ENCODE measurements around the gene PFKFB3. TPM values are rescaled to one million over a fixed set of nuclear protein-coding genes. Genes with fewer than 3 reads are reported as not detected.
"Not testable (repeated sequence)": the region's sequence is repeated elsewhere in the genome, so short reads cannot be mapped to it uniquely, and the experiment has no call there.

The PFKFB3 gene
- total RNA-seq, 2 experiments from 2014 or later = 133 to 183 TPM

GRCh38 chr10:6178581-6178980, 24.2 kb upstream of the PFKFB3 start:
- no peaks in the 10 kb centered on the region for H3K27me3 Mint-ChIP-seq
- ChIA-PET POLR2A (interaction anchor here (1.0 kb wide), 1 partner anchor 18 kb away, joined by 3 read pairs; no protein-coding TSS in a partner anchor), CTCF (interaction anchor here (0.7 to 1.3 kb wide), 2 partner anchors 189 to 223 kb away, joined by 3 to 4 read pairs; no protein-coding TSS in a partner anchor)
- no peak for DNase-seq
- H3K27ac Mint-ChIP-seq = peak overlapping the region; percentile 8
- no peak overlapping the region for H3K4me3 Mint-ChIP-seq
- ATAC-seq = no peak
- intact Hi-C loops (cut with DNase I, micrococcal nuclease) = no loop called here
- H3K9me3 Mint-ChIP-seq (ENCODE audit: low read depth) = no peaks in the 10 kb centered on the region
- peaks cover 21% of the 10 kb centered on the region for H3K36me3 Mint-ChIP-seq (ENCODE audit: low read depth)
- H3K4me1 Mint-ChIP-seq = peaks cover 49% of the 10 kb centered on the region

DNA sequence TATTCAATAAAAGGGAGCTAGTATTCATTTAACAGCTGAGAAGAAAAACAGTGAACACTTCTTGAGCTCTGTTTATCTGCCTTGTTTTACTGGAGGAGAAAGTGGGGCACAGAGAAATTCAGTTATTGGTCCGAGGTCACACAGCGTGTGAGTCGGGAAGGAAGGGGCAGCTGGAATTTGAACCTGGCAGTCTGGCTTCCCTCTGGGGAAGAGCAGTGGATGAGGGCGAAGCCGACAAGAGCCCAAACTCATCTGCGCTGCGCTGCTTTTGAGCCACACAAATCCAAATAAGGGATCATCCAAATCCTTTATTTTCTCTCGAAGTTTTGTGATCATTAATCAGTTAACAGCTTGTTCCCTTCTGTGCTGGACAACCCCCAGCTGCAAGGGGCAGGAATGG, 23.7 kb upstream of the PFKFB3 start:
- Mint-ChIP-seq H3K27ac (peak overlapping the region; percentile 8), H3K36me3 (ENCODE audit: low read depth) (peaks cover 16% of the 10 kb centered on the region), H3K4me3 (no peak overlapping the region), H3K9me3 (ENCODE audit: low read depth) (no peaks in the 10 kb centered on the region), H3K27me3 (no peaks in the 10 kb centered on the region), H3K4me1 (peaks cover 44% of the 10 kb centered on the region)
- no peak for ATAC-seq
- DNase-seq = no peak
- intact Hi-C loops (cut with DNase I, micrococcal nuclease) = no loop called here
- CTCF ChIA-PET = interaction anchor here (0.6 to 1.3 kb wide), 2 partner anchors 223 to 253 kb away, joined by 3 read pairs; no protein-coding TSS in a partner anchor
- POLR2A ChIA-PET = interaction anchor here (1.0 kb wide), 1 partner anchor 17 kb away, joined by 3 read pairs; no protein-coding TSS in a partner anchor

DNA sequence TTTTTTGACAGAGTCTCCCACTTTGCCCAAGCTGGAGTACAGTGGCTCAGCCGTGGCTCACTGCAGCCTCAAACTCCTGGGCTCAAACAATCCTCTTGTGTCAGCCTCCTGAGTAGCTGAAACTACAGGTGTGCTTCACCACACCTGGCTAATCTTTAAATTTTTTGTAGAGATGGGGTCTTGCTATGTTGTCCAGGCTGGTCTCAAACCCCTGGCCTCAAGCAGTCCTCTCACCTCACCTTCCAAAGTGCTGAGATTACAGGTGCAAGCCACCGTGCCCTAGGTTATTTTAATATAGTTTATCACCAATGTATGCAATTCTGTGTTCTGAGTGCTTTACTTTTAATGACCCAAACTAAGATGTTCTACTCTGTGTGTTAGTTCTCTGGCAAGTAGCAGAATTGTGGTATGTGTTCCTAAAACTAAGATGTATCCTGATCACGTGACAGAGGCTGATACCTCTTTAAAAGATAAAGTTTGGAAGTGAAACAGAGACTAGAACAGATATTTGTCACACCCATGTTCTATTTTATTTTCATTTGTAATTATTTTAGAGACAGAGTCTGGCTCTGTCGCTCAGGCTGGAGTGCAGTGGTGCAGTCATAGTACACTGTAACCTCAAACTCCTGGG, 22.1 kb upstream of the PFKFB3 start:
- POLR2A ChIA-PET = no interaction called here
- Mint-ChIP-seq H3K36me3 (ENCODE audit: low read depth) (peaks cover 10% of the 10 kb centered on the region), H3K27me3 (no peaks in the 10 kb centered on the region), H3K4me1 (peaks cover 40% of the 10 kb centered on the region), H3K9me3 (ENCODE audit: low read depth) (no peaks in the 10 kb centered on the region), H3K4me3 (no peak overlapping the region), H3K27ac (no peak overlapping the region)
- ATAC-seq (no peak), DNase-seq (no peak)
- CTCF ChIA-PET = no interaction called here
- intact Hi-C loops (cut with DNase I, micrococcal nuclease) = no loop called here

GRCh38 chr10:6181249-6181648, 21.5 kb upstream of the PFKFB3 start:
- Mint-ChIP-seq H3K4me3 (no peak overlapping the region), H3K27me3 (no peaks in the 10 kb centered on the region), H3K9me3 (ENCODE audit: low read depth) (no peaks in the 10 kb centered on the region), H3K4me1 (peaks cover 40% of the 10 kb centered on the region), H3K27ac (no peak overlapping the region), H3K36me3 (ENCODE audit: low read depth) (peaks cover 4% of the 10 kb centered on the region)
- POLR2A ChIA-PET = no interaction called here
- intact Hi-C loops (cut with DNase I, micrococcal nuclease) = no loop called here
- ATAC-seq (no peak), DNase-seq (no peak)
- CTCF ChIA-PET = no interaction called here

DNA sequence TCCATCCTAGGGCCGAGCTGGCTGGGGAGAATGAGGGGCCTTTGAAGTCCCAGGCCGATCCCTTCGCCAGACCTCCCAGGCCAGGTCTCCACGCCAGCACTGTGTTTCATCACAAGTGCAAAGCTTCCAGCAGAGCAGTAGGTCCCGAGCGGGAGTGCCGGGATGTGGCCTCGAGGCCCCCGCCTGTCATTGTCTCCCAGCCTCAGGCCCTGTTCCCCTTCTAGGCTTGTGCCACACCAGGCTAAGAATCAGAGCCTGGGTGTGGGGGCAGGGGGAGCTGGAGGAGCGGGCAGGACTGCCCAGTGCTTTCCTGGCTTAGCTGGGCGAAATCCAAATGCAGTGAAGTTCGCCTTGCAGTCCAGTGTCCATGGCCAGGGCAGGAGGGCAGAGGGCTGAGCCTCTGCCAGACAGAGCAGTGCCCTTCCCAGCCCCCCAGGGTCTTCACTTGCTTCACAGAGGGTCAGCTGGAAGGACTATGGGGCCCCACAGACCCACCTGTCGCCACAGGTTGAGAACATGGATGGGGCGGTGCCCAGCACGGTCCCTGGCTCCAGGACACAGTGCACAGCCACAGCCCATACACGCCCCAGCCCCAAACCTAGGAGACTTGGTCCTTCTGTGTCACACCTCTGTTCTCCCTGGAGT, 20.2 kb upstream of the PFKFB3 start:
- intact Hi-C loops (cut with DNase I, micrococcal nuclease) = no loop called here
- H3K4me3 Mint-ChIP-seq = no peak overlapping the region
- ATAC-seq = no peak
- no peak for DNase-seq
- H3K27me3 Mint-ChIP-seq = no peaks in the 10 kb centered on the region
- no peak overlapping the region for H3K27ac Mint-ChIP-seq
- POLR2A ChIA-PET = interaction anchor here (0.7 kb wide), 1 partner anchor 360 kb away, joined by 3 read pairs; no protein-coding TSS in a partner anchor
- no peaks in the 10 kb centered on the region for H3K9me3 Mint-ChIP-seq (ENCODE audit: low read depth)
- CTCF ChIA-PET = interaction anchor here (1.9 kb wide), 1 partner anchor 12 kb away, joined by 5 read pairs; no protein-coding TSS in a partner anchor
- H3K4me1 Mint-ChIP-seq = peaks cover 40% of the 10 kb centered on the region
- peaks cover 4% of the 10 kb centered on the region for H3K36me3 Mint-ChIP-seq (ENCODE audit: low read depth)

DNA sequence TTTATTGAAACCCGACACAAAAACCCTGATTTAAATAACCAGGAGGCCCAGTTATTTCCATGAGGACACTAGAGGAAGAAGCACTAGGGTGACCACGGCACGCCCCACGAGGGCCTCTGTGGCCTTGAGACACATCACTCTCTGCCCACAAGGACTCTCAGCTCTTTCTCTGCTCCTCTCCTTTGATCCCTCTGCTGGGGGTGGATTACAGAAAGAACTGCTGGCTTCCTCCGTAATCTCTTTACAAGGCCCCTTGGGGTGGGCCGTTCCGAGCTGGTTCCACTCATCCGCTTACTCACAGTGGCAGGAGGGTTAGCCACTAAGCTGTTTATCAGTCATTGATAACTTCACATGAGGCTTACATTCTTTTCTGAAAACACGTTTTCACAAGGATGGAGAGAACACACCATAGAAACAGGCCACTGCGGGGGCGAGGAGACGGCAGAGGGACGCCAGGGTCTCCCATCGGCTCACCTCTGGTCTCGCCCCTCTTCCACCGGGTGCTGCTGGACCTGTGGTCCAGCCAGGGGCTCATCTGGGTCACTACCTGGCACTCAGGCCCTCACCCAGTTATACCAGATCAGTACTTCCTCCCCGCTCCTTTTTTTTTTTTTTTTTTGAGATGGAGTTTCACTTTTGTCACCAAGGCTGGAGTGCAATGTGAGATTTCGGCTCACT, 17.6 kb upstream of the PFKFB3 start:
- ChIA-PET CTCF (interaction anchor here (0.6 to 1.4 kb wide), 4 partner anchors 22 to 556 kb away, joined by 3 to 6 read pairs (median 3); no protein-coding TSS in a partner anchor), POLR2A (interaction anchor here (0.7 kb wide), 1 partner anchor 22 kb away, joined by 4 read pairs; no protein-coding TSS in a partner anchor)
- DNase-seq = peak; percentile 57
- H3K27ac Mint-ChIP-seq = peak overlapping the region; percentile 61
- intact Hi-C loops (cut with DNase I, micrococcal nuclease) = no loop called here
- no peaks in the 10 kb centered on the region for H3K27me3 Mint-ChIP-seq
- H3K4me3 Mint-ChIP-seq = no peak overlapping the region
- peak; percentile 52 for ATAC-seq
- peaks cover 50% of the 10 kb centered on the region for H3K4me1 Mint-ChIP-seq
- peaks cover 4% of the 10 kb centered on the region for H3K36me3 Mint-ChIP-seq (ENCODE audit: low read depth)
- H3K9me3 Mint-ChIP-seq (ENCODE audit: low read depth) = no peaks in the 10 kb centered on the region

DNA sequence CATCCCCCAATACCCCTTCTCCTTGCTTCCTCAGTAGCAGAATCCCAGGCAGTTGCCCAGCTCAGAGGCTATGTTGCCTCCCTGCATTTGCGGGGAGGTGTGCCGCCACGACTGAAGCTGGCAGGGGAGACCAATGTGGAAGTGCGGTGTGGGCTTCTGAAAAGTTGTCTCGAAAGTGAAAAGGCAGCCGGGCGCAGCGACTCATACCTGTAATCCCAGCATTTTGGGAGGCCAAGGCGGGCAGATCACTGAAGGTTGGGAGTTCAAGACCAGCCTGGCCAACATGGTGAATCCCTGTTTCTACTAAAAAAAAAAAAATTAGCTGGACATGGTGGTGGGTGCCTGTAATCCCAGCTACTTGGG, 15.9 kb upstream of the PFKFB3 start:
- intact Hi-C loops (cut with DNase I, micrococcal nuclease) = no loop called here
- ATAC-seq = no peak
- Mint-ChIP-seq H3K4me1 (peaks cover 51% of the 10 kb centered on the region), H3K27me3 (no peaks in the 10 kb centered on the region), H3K4me3 (no peak overlapping the region), H3K9me3 (ENCODE audit: low read depth) (no peaks in the 10 kb centered on the region), H3K27ac (peak overlapping the region; percentile 59), H3K36me3 (ENCODE audit: low read depth) (peaks cover 8% of the 10 kb centered on the region)
- ChIA-PET CTCF (interaction anchor here (0.6 to 1.8 kb wide), 6 partner anchors 14 to 293 kb away, joined by 3 to 13 read pairs (median 4); partner anchors contain the start of gene PFKFB3), POLR2A (interaction anchor here (0.6 to 1.6 kb wide), 4 partner anchors 9 to 128 kb away, joined by 4 to 8 read pairs (median 4); partner anchors contain the start of gene PFKFB3)
- no peak for DNase-seq

DNA sequence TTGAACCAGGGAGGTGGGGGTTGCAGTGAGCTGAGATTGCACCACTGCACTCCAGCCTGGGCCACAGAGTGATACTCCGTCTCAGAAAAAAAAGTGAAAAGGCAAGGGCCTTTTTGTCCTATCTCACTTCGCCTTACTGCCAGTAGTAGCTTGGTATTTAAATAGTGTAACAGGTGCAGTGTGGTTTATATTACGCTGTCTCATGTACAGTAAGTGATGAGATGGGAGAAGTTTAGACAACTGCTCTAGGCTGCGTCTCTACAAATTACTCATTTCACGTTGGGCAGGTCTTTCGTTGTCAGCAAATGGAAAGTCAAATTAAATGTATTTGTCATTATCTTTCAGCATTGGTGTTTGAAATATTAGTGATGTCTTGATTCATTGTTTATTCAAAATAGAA, 15.5 kb upstream of the PFKFB3 start:
- peaks cover 52% of the 10 kb centered on the region for H3K4me1 Mint-ChIP-seq

GRCh38 chr10:6190033-6190432, 12.7 kb upstream of the PFKFB3 start:
- DNase-seq; ATAC-seq; H3K27ac Mint-ChIP-seq; H3K9me3 Mint-ChIP-seq (ENCODE audit: low read depth); POLR2A ChIA-PET; H3K4me3 Mint-ChIP-seq; intact Hi-C loops (cut with DNase I, micrococcal nuclease); H3K27me3 Mint-ChIP-seq: not testable (repeated sequence)
- H3K4me1 Mint-ChIP-seq = peaks cover 54% of the 10 kb centered on the region
- H3K36me3 Mint-ChIP-seq (ENCODE audit: low read depth) = peaks cover 13% of the 10 kb centered on the region
- CTCF ChIA-PET = interaction anchor here (1.2 kb wide), 1 partner anchor 13 kb away, joined by 4 read pairs; the partner anchor contains the start of gene PFKFB3

More for the DNA sequence above, 15.5 kb upstream of the PFKFB3 start:
- H3K27ac Mint-ChIP-seq = no peak overlapping the region
- ATAC-seq (peak; percentile 59), DNase-seq (no peak)
- H3K27me3 Mint-ChIP-seq = no peaks in the 10 kb centered on the region
- POLR2A ChIA-PET = interaction anchor here (0.6 to 1.6 kb wide), 4 partner anchors 8 to 129 kb away, joined by 4 to 8 read pairs (median 4); partner anchors contain the start of gene PFKFB3
- no peaks in the 10 kb centered on the region for H3K9me3 Mint-ChIP-seq (ENCODE audit: low read depth)
- H3K4me3 Mint-ChIP-seq = no peak overlapping the region
- H3K36me3 Mint-ChIP-seq (ENCODE audit: low read depth) = peaks cover 8% of the 10 kb centered on the region
- intact Hi-C loops (cut with DNase I, micrococcal nuclease) = no loop called here
- CTCF ChIA-PET = interaction anchor here (0.6 to 1.8 kb wide), 7 partner anchors 14 to 292 kb away, joined by 3 to 13 read pairs (median 3); partner anchors contain the start of gene PFKFB3

- H3K4me1 Mint-ChIP-seq = peaks cover 51% of the 10 kb centered on the region
- CTCF ChIA-PET = interaction anchor here (0.7 to 1.2 kb wide), 3 partner anchors 12 to 63 kb away, joined by 3 to 4 read pairs (median 4); partner anchors contain the start of gene PFKFB3
- ATAC-seq (no peak), DNase-seq (no peak)
- POLR2A ChIA-PET = no interaction called here
- H3K4me3 Mint-ChIP-seq = no peak overlapping the region
- no peak overlapping the region for H3K27ac Mint-ChIP-seq
- no peaks in the 10 kb centered on the region for H3K9me3 Mint-ChIP-seq (ENCODE audit: low read depth)
- H3K27me3 Mint-ChIP-seq = no peaks in the 10 kb centered on the region
- peaks cover 15% of the 10 kb centered on the region for H3K36me3 Mint-ChIP-seq (ENCODE audit: low read depth)
- intact Hi-C loops (cut with DNase I, micrococcal nuclease) = no loop called here
Observed at GRCh38 chr10:6191147-6191546, 11.6 kb upstream of the PFKFB3 start.

GRCh38 chr10:6191569-6191968, 11.2 kb upstream of the PFKFB3 start:
- Mint-ChIP-seq H3K36me3 (ENCODE audit: low read depth) (peaks cover 15% of the 10 kb centered on the region), H3K4me3 (no peak overlapping the region), H3K9me3 (ENCODE audit: low read depth) (no peaks in the 10 kb centered on the region), H3K4me1 (peaks cover 47% of the 10 kb centered on the region), H3K27me3 (no peaks in the 10 kb centered on the region), H3K27ac (no peak overlapping the region)
- DNase-seq (no peak), ATAC-seq (no peak)
- intact Hi-C loops (cut with DNase I, micrococcal nuclease) = no loop called here
- CTCF ChIA-PET = interaction anchor here (0.7 kb wide), 2 partner anchors 41 to 64 kb away, joined by 3 to 4 read pairs; no protein-coding TSS in a partner anchor
- POLR2A ChIA-PET = no interaction called here
